Activated naive CD4-positive, alpha-beta T cell treated with anti-CD3 and anti-CD28 coated beads, Interleukin-2, amount 50 U/mL, for 72 hours (primary cell): ENCODE results near the gene HOXD9. TPM values are rescaled to one million over a fixed set of nuclear protein-coding genes. Genes with fewer than 3 reads are reported as not detected.

ENCODE experiments used
- ATAC-seq, 2 donors: fragments of 150-1000 bp; cut with Tn5 transposase; 2 replicates each; pipeline ENCODE4 v1.10.0; 2021; ENCODE audit warnings: mild to moderate bottlenecking in 2 of 2, moderate library complexity in 2 of 2
- DNase-seq, 2 donors: peaks; one replicate each; pipeline ENCODE4 v3.0.0; 2021 to 2022; ENCODE audit warnings: low spot score in 2 of 2
- H3K27ac Mint-ChIP-seq, 2 donors: one replicate each; pipeline ENCODE4 v1.8.0; 2022; ENCODE audit warnings: mild to moderate bottlenecking in 2 of 2, mixed read lengths in 2 of 2
- H3K36me3 Mint-ChIP-seq, 2 donors: one replicate each; pipeline ENCODE4 v1.8.0; 2022; ENCODE audit warnings: mixed read lengths in 2 of 2
- H3K9me3 Mint-ChIP-seq, 2 donors: one replicate each; pipeline ENCODE4 v1.8.0; 2022; ENCODE audit warnings: mixed read lengths in 2 of 2
- total RNA-seq, 2 donors: library from RNA; stranded (reverse); gene quantifications; one replicate each; pipeline ENCODE4 v1.2.3, GENCODE V29; 2022

The HOXD9 gene
- total RNA-seq, 2 donors from 2014 or later, result not detected

- DNase-seq (no peak), ATAC-seq (no peak)
- no peak overlapping the region for H3K27ac Mint-ChIP-seq
- peaks cover 14 to 38% of the 10 kb centered on the region in 2 donors for H3K36me3 Mint-ChIP-seq
- H3K9me3 Mint-ChIP-seq, result peaks cover 0 to 2% of the 10 kb centered on the region in 2 donors
Measured at GRCh38 chr2:176133389-176133788, 10.9 kb downstream of the HOXD9 start.

- H3K36me3 Mint-ChIP-seq, result peaks cover 21 to 44% of the 10 kb centered on the region in 2 donors
- no peak for DNase-seq
- no peak for ATAC-seq
- H3K9me3 Mint-ChIP-seq, result peaks cover 0 to 3% of the 10 kb centered on the region in 2 donors
- H3K27ac Mint-ChIP-seq, result no peak overlapping the region
Measured at GRCh38 chr2:176134035-176134434, 11.5 kb downstream of the HOXD9 start.

- ATAC-seq, result no peak
- DNase-seq, result no peak
- H3K9me3 Mint-ChIP-seq, result peaks cover 0 to 3% of the 10 kb centered on the region in 2 donors
- H3K27ac Mint-ChIP-seq, result no peak overlapping the region
- H3K36me3 Mint-ChIP-seq, result peaks cover 24 to 47% of the 10 kb centered on the region in 2 donors
Measured at GRCh38 chr2:176135035-176135440, 12.5 kb downstream of the HOXD9 start.

GRCh38 chr2:176136374-176137251, 14.1 kb downstream of the HOXD9 start:
- Mint-ChIP-seq H3K9me3 (peaks cover 0 to 3% of the 10 kb centered on the region in 2 donors), H3K36me3 (peaks cover 24 to 55% of the 10 kb centered on the region in 2 donors), H3K27ac (no peak overlapping the region)
- ATAC-seq (no peak), DNase-seq (no peak)

GRCh38 chr2:176137252-176137580, 14.7 kb downstream of the HOXD9 start:
- Mint-ChIP-seq H3K36me3 (peaks cover 24 to 55% of the 10 kb centered on the region in 2 donors), H3K27ac (no peak overlapping the region), H3K9me3 (peaks cover 0 to 3% of the 10 kb centered on the region in 2 donors)
- ATAC-seq, result no peak
- no peak for DNase-seq

GRCh38 chr2:176137906-176138305, 15.4 kb downstream of the HOXD9 start:
- Mint-ChIP-seq H3K9me3 (peaks cover 0 to 3% of the 10 kb centered on the region in 2 donors), H3K27ac (no peak overlapping the region), H3K36me3 (peaks cover 24 to 48% of the 10 kb centered on the region in 2 donors)
- ATAC-seq (no peak), DNase-seq (no peak)

- Mint-ChIP-seq H3K9me3 (peaks cover 0 to 3% of the 10 kb centered on the region in 2 donors), H3K36me3 (peaks cover 24 to 46% of the 10 kb centered on the region in 2 donors), H3K27ac (no peak overlapping the region)
- ATAC-seq (no peak), DNase-seq (no peak)
Measured at GRCh38 chr2:176138526-176138922, 16.0 kb downstream of the HOXD9 start.

GRCh38 chr2:176138923-176139660, 16.6 kb downstream of the HOXD9 start:
- Mint-ChIP-seq H3K36me3 (peaks cover 24 to 44% of the 10 kb centered on the region in 2 donors), H3K9me3 (peaks cover 0 to 3% of the 10 kb centered on the region in 2 donors), H3K27ac (peak overlapping the region in 1 of 2 donors; percentile 55)
- ATAC-seq, result no peak
- DNase-seq, result no peak

GRCh38 chr2:176139661-176140512, 17.4 kb downstream of the HOXD9 start:
- peaks cover 0 to 3% of the 10 kb centered on the region in 2 donors for H3K9me3 Mint-ChIP-seq
- H3K27ac Mint-ChIP-seq, result no peak overlapping the region
- peaks cover 24 to 38% of the 10 kb centered on the region in 2 donors for H3K36me3 Mint-ChIP-seq
- DNase-seq (no peak), ATAC-seq (no peak)

GRCh38 chr2:176140513-176141317, 18.2 kb downstream of the HOXD9 start:
- Mint-ChIP-seq H3K36me3 (peaks cover 18 to 29% of the 10 kb centered on the region in 2 donors), H3K27ac (peak overlapping the region in 1 of 2 donors; percentile 23), H3K9me3 (peaks cover 0 to 3% of the 10 kb centered on the region in 2 donors)
- ATAC-seq, result peak; percentile 82 to 95
- DNase-seq, result peak in 1 of 2 donors; percentile 83

- DNase-seq (no peak), ATAC-seq (no peak)
- Mint-ChIP-seq H3K36me3 (peaks cover 17 to 33% of the 10 kb centered on the region in 2 donors), H3K27ac (no peak overlapping the region), H3K9me3 (peaks cover 0 to 3% of the 10 kb centered on the region in 2 donors)
Measured at GRCh38 chr2:176142281-176142680, 19.8 kb downstream of the HOXD9 start.

- Mint-ChIP-seq H3K27ac (no peak overlapping the region), H3K36me3 (peaks cover 0 to 27% of the 10 kb centered on the region in 2 donors), H3K9me3 (no peaks in the 10 kb centered on the region)
- DNase-seq (no peak), ATAC-seq (no peak)
Measured at GRCh38 chr2:176145085-176145969, 22.8 kb downstream of the HOXD9 start.

GRCh38 chr2:176146101-176146500, 23.6 kb downstream of the HOXD9 start:
- ATAC-seq (no peak), DNase-seq (no peak)
- Mint-ChIP-seq H3K27ac (no peak overlapping the region), H3K9me3 (no peaks in the 10 kb centered on the region), H3K36me3 (peaks cover 0 to 30% of the 10 kb centered on the region in 2 donors)

- H3K27ac Mint-ChIP-seq, result no peak overlapping the region
- ATAC-seq (no peak), DNase-seq (no peak)
- H3K9me3 Mint-ChIP-seq, result no peaks in the 10 kb centered on the region
- H3K36me3 Mint-ChIP-seq, result peaks cover 0 to 25% of the 10 kb centered on the region in 2 donors
Measured at GRCh38 chr2:176146645-176147044, 24.1 kb downstream of the HOXD9 start.

GRCh38 chr2:176147210-176147799, 24.8 kb downstream of the HOXD9 start:
- Mint-ChIP-seq H3K27ac (no peak overlapping the region), H3K36me3 (peaks cover 0 to 25% of the 10 kb centered on the region in 2 donors), H3K9me3 (no peaks in the 10 kb centered on the region)
- no peak for ATAC-seq
- no peak for DNase-seq
